GM21528 (cell line): ENCODE results near the gene RELCH.

Experiments
- ATAC-seq: cut with Tn5 transposase; IDR thresholded peaks from one replicate; pipeline ENCODE4 v1.9.1; 2021; ENCODE audit warnings: mild to moderate bottlenecking, moderate library complexity; ENCODE audit not compliant: unreplicated experiment, low FRiP score

Gene RELCH

GRCh38 chr18:62335494-62335893, 148.4 kb downstream of the RELCH start:
- ATAC-seq, result no peak

GRCh38 chr18:62336618-62337017, 149.6 kb downstream of the RELCH start:
- ATAC-seq, result no peak

GRCh38 chr18:62337336-62337735, 150.3 kb downstream of the RELCH start:
- no peak for ATAC-seq

- ATAC-seq, result no peak
Observed at GRCh38 chr18:62338446-62339105, 151.5 kb downstream of the RELCH start.

- no peak for ATAC-seq
Observed at GRCh38 chr18:62339106-62339988, 152.3 kb downstream of the RELCH start.

- no peak for ATAC-seq
Observed at GRCh38 chr18:62340996-62341395, 153.9 kb downstream of the RELCH start.

GRCh38 chr18:62341473-62341872, 154.4 kb downstream of the RELCH start:
- no peak for ATAC-seq

GRCh38 chr18:62342884-62343283, 155.8 kb downstream of the RELCH start:
- ATAC-seq, result no peak

- ATAC-seq, result no peak
Observed at GRCh38 chr18:62343316-62343715, 156.3 kb downstream of the RELCH start.

- ATAC-seq, result no peak
Observed at GRCh38 chr18:62345909-62346308, 158.9 kb downstream of the RELCH start.

- no peak for ATAC-seq
Observed at GRCh38 chr18:62346333-62347088, 159.5 kb downstream of the RELCH start.

- no peak for ATAC-seq
Observed at GRCh38 chr18:62347089-62347506, 160.0 kb downstream of the RELCH start.

- ATAC-seq, result no peak
Observed at GRCh38 chr18:62348474-62348873, 161.4 kb downstream of the RELCH start.

GRCh38 chr18:62353170-62353569, 166.1 kb downstream of the RELCH start:
- ATAC-seq, result no peak

GRCh38 chr18:62354151-62354550, 167.1 kb downstream of the RELCH start:
- ATAC-seq, result no peak

- ATAC-seq, result no peak
Observed at GRCh38 chr18:62357079-62357719, 170.1 kb downstream of the RELCH start.
